Right atrium auricular region (tissue), 2 donors: Measurements from ENCODE around the gene IFNAR1. TPM values are rescaled to one million over a fixed set of nuclear protein-coding genes. Genes with fewer than 3 reads are reported as not detected.

Experiments used
- DNase-seq: peaks from one replicate; pipeline ENCODE4 v3.0.0-alpha.2; 2019; ENCODE audit warnings: low spot score
- H3K27ac ChIP-seq, 2 donors: fragments of 200-600 bp; sonication (generic); 1 replicate in 1 of 2; 2 replicates in 1 of 2; pipeline ENCODE4 v1.5.1; 2016 to 2019
- H3K27me3 ChIP-seq, 2 donors: fragments of 200-600 bp; sonication (generic); one replicate each; pipeline versions ENCODE4 v1.5.1 to v1.6.0; 2017 to 2019
- H3K36me3 ChIP-seq: fragments of 200-600 bp; sonication (generic); one replicate; pipeline ENCODE4 v1.5.1; 2016
- H3K4me1 ChIP-seq, 2 donors: fragments of 200-600 bp; sonication (generic); one replicate each; pipeline versions ENCODE4 v1.5.1 to v1.6.0; 2017 to 2019
- H3K4me3 ChIP-seq, 2 donors: fragments of 200-600 bp; sonication (generic); 1 replicate in 1 of 2; 2 replicates in 1 of 2; pipeline ENCODE4 v1.5.1; 2017 to 2019; ENCODE audit warnings: mild to moderate bottlenecking in 1 of 2, moderate library complexity in 1 of 2
- H3K9me3 ChIP-seq, 2 donors: fragments of 200-600 bp; sonication (generic); one replicate each; pipeline ENCODE4 v1.5.1; 2019
- total RNA-seq, 2 donors: library from RNA; depleted of rRNA; stranded (reverse); fragments of >200 nt; gene quantifications; one replicate each; pipeline ENCODE4 v1.1.0, GENCODE V29; 2016
- TF ChIP-seq, protein P1 (sequence below), 2 donors: fragments of 200-600 bp; sonication (generic); IDR thresholded peaks; one replicate each; pipeline ENCODE4 v1.5.1; 2019; ENCODE audit warnings: antibody characterized with exemption in 2 of 2

IFNAR1 gene
- total RNA-seq, 2 donors from 2014 or later: 20.0 to 24.6 TPM

DNA sequence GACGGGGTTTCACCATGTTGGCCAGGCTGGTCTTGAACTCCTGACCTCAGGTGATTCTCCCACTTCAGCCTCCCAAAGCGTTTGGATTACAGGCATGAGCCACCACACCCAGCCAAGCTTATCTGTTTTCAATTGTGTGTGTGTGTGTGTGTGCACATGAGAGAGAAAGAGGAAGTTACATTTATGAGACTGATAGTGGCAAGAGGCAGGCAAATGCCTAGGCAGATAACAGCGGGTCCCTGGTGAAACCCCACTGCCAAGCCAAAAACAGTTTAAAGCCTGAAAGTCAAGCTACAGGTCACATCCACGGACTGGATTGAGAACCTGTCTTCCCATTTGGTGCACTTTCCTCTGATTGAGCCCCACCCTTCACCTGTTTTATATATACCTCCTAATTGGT is 43.4 kb downstream of the IFNAR1 start:
- TF ChIP-seq, protein P1, sequence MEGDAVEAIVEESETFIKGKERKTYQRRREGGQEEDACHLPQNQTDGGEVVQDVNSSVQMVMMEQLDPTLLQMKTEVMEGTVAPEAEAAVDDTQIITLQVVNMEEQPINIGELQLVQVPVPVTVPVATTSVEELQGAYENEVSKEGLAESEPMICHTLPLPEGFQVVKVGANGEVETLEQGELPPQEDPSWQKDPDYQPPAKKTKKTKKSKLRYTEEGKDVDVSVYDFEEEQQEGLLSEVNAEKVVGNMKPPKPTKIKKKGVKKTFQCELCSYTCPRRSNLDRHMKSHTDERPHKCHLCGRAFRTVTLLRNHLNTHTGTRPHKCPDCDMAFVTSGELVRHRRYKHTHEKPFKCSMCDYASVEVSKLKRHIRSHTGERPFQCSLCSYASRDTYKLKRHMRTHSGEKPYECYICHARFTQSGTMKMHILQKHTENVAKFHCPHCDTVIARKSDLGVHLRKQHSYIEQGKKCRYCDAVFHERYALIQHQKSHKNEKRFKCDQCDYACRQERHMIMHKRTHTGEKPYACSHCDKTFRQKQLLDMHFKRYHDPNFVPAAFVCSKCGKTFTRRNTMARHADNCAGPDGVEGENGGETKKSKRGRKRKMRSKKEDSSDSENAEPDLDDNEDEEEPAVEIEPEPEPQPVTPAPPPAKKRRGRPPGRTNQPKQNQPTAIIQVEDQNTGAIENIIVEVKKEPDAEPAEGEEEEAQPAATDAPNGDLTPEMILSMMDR (IDR thresholded peaks at IDR 0.05): no peak
- DNase-seq: no peak

DNA sequence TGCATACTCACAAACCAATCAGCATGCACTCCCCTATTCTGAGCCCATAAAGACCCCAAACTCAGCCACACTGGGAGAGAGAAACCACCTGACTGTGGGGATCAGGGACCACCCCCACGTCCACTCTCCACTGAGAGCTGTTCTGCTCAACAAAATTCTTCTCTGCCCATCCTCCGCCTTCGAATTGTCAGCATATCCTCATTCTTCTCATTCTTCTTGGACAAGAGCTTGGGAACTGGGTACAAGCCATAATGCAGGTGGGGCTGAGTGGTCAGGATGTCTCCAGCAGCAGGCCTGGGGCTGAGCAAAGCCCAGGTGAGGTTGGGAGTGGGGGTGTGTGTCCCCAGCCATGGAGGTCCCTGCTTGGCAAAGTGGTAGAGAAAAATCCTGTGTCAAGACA is 43.8 kb downstream of the IFNAR1 start:
- no peaks in the 10 kb centered on the region for H3K4me1 ChIP-seq
- peaks cover 5 to 18% of the 10 kb centered on the region in 2 donors for H3K9me3 ChIP-seq
- no peaks in the 10 kb centered on the region for H3K36me3 ChIP-seq
- H3K27ac ChIP-seq: no peak overlapping the region
- TF ChIP-seq, protein P1 (IDR thresholded peaks at IDR 0.05): no peak
- H3K4me3 ChIP-seq: no peak overlapping the region
- DNase-seq: no peak
- H3K27me3 ChIP-seq: no peaks in the 10 kb centered on the region

More for the DNA sequence above, 43.4 kb downstream of the IFNAR1 start:
- no peaks in the 10 kb centered on the region for H3K36me3 ChIP-seq
- H3K27me3 ChIP-seq: no peaks in the 10 kb centered on the region
- H3K4me3 ChIP-seq: no peak overlapping the region
- H3K9me3 ChIP-seq: peaks cover 5 to 18% of the 10 kb centered on the region in 2 donors
- no peaks in the 10 kb centered on the region for H3K4me1 ChIP-seq
- no peak overlapping the region for H3K27ac ChIP-seq

DNA sequence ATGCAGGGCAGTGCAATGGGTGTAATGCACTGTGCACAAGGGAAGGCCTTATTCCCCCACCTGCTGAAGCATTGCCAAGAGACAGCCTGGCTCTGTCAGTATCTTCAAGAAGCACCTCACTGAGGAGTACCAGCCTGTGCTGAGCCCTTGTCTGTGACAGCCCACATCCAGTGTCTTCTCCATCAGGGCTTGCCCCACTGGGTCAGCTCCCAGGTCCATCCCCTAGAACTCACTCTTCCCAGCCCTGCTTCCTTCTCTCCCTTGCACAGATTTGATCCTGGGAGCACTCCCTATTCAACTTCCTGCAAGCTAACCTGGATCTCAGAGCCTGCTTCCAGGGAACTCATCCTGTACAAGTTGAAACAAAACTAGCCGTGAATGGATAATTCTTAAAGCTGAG is 44.8 kb downstream of the IFNAR1 start:
- DNase-seq: no peak
- TF ChIP-seq, protein P1 (IDR thresholded peaks at IDR 0.05): no peak

DNA sequence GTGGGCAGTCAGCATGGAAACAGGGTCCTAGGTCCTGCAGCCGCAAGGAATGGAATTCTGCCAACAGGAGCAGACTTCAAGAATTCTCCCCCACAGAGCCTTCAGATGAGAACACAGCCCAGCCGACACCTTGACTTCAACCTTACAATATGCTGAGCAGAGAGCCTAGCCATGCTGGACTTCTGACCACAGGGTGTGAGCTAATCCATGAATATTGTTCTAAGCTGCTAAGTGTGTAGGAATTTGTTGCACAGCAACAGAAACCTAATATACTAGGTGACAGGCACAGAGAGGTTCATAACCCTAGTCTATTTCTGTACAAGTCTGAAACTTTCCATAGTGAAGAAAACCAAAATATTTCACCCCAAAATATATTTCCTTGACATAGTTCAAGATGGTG is 45.5 kb downstream of the IFNAR1 start:
- H3K4me1 ChIP-seq: no peaks in the 10 kb centered on the region
- DNase-seq: no peak
- no peak overlapping the region for H3K4me3 ChIP-seq
- no peaks in the 10 kb centered on the region for H3K27me3 ChIP-seq
- no peak overlapping the region for H3K27ac ChIP-seq
- H3K36me3 ChIP-seq: no peaks in the 10 kb centered on the region
- TF ChIP-seq, protein P1 (IDR thresholded peaks at IDR 0.05): no peak
- H3K9me3 ChIP-seq: peaks cover 5 to 18% of the 10 kb centered on the region in 2 donors

More for the DNA sequence above, 44.8 kb downstream of the IFNAR1 start:
- no peaks in the 10 kb centered on the region for H3K4me1 ChIP-seq
- H3K36me3 ChIP-seq: no peaks in the 10 kb centered on the region
- H3K4me3 ChIP-seq: no peak overlapping the region
- no peaks in the 10 kb centered on the region for H3K27me3 ChIP-seq
- H3K9me3 ChIP-seq: peaks cover 5 to 18% of the 10 kb centered on the region in 2 donors
- H3K27ac ChIP-seq: no peak overlapping the region

DNA sequence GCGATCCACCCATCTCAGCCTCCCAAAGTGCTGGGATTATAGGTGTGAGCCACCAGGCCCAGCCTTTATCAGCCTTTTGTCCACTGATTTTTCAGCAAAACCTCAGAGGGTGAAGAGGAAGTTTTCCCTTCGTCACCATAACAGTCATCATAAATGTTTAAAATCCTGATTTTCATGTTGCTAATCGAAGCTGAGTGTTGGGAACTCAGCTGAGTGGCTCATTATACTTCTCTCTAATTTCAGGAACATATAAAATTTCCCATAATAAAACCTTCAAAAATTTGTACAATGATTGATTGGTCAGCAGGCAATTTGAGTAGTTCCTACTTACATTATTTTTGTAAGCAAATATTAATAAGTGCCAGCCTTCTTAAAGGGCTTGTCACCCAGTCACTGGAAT is 46.6 kb downstream of the IFNAR1 start:
- no peaks in the 10 kb centered on the region for H3K4me1 ChIP-seq
- no peak overlapping the region for H3K27ac ChIP-seq
- no peaks in the 10 kb centered on the region for H3K27me3 ChIP-seq
- H3K36me3 ChIP-seq: no peaks in the 10 kb centered on the region
- TF ChIP-seq, protein P1 (IDR thresholded peaks at IDR 0.05): no peak
- no peak overlapping the region for H3K4me3 ChIP-seq
- DNase-seq: no peak
- peaks cover 5 to 18% of the 10 kb centered on the region in 2 donors for H3K9me3 ChIP-seq

DNA sequence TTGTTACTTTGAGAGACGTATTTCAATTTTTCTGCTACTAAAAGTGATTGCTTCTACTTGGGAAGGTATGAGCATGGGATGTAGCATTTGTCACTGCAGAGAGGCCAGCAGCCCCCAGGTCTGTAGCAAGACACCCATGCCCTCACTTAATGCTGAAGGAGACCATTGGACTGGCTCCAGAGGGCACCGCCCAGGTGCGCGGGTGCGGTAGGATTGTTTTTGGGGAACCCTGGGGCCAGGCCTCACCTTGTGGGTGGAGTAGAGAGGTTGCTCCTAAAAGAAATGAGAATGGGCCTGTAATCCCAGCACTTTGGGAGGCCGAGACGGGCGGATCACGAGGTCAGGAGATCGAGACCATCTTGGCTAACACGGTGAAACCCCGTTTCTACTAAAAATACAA is 47.8 kb downstream of the IFNAR1 start:
- TF ChIP-seq, protein P1 (IDR thresholded peaks at IDR 0.05): no peak
- H3K27me3 ChIP-seq: no peaks in the 10 kb centered on the region
- H3K4me3 ChIP-seq: no peak overlapping the region
- H3K9me3 ChIP-seq: peaks cover 0 to 10% of the 10 kb centered on the region in 2 donors
- H3K27ac ChIP-seq: no peak overlapping the region
- no peaks in the 10 kb centered on the region for H3K36me3 ChIP-seq
- no peaks in the 10 kb centered on the region for H3K4me1 ChIP-seq
- no peak for DNase-seq
